ENCODE measurements around the gene MRPL36.
"Not testable (repeated sequence)": the region's sequence is repeated elsewhere in the genome, so short reads cannot be mapped to it uniquely, and the experiment has no call there.

MRPL36 gene

DNA sequence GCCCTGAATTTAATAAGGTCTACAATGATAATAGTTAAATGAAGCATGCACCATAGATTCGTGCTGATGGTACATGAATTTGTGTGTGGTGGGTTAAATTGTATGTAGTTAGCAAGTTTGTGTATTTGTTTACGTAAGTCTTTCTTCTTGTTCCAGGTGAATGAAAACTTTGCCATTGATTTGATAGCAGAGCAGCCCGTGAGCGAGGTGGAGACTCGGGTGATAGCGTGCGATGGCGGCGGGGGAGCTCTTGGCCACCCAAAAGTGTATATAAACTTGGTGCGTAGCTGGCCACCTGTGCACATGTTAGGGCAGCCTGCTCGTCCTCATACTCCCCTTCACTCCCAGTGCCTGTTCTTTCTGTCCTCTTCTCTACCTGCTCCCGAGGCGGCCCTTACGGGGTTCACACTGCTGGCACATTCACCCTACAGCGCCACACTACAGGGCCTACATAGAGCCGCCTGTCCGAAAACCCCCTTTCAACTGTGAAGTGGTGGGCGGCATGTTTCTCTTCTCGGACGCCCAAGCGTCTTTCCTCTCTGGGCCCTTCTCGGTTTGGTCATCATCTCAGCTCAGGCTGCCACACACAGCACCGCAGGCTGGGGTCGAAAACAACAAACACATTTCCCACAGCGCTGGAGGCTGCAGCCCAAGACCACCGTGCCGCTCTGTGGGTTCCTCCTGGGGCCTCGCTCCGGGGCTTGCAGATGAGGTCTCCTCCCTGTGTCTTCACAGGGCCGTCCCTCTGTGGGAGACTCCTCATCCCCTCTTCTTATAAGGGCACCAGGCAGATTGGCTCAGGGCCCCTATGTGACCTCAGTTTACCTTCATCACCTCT is 14.8 kb upstream of the MRPL36 start:
- no peak for DNase-seq

- DNase-seq = no peak
Observed at GRCh38 chr5:1810581-1811101, 11.0 kb upstream of the MRPL36 start.

DNA sequence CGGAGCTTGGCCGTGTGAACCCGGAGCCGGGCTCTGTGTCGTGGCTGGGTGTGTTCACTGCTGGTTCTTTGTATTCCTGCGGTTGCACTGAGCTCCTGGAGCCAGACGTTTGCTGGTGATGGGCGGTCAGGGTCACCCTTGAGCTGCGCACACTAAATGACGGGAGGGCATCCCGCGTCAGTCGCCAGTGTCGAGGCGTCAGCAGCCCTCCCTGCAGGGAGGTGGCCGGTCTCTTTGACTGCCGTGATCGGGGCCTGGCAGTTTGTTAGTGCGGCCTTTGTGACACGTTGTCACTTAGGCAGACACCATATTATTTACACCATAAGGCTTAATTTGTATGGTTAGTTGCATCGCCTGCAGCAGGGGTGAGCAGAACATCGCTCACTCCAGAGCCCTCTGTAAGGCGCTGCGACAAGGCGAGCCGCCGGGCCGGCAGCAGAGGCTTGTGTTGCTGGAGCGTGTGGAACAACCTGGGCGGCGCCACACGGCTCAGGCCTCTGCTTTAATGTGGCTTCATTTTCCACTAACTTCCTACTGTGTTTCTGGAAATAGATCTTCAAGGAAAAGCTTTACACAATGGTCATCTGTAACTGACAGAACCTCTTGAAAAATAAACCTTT is 9.9 kb upstream of the MRPL36 start:
- DNase-seq = no peak

GRCh38 chr5:1808439-1808838 is 8.8 kb upstream of the MRPL36 start:
- DNase-seq = no peak

DNA sequence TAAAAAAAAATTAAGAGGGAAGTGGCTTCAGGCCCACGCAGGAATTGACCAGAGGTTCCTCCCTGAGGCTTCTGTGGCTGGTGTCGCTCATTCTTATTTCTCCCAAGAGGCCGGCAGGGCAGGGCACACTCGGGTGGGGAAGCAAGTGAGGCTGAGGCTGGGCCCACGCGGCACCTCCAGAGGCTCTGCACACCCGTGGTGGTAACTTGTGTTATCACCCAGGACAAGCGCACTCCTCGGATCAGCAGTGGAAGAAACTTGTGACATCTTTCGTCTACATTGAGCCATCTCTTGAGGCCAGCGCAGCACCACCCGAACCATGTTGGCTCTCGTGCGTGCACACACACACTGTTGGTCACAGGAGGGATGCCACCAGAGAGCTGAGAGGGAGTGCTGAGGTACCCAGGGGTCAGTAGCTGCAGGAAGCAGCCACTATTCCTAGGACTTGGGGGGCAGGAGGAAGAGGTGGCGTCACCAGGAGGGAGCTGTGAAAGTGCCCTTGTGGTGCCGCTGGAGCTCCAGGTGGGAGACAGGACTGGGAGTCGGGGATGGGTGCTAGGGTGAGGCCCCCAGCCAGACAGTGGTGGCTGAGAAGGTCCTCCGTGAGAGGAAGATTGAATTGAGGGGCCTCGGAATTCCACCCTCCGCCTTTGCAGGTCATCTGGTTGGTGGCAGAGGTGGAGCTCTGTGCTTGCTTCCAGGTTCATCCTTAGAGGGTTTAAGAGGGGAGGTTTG is 8.0 kb upstream of the MRPL36 start:
- no peak for DNase-seq

GRCh38 chr5:1806974-1807373 is 7.3 kb upstream of the MRPL36 start:
- no peak for DNase-seq

- no peak for DNase-seq
Observed at GRCh38 chr5:1806199-1806598, 6.6 kb upstream of the MRPL36 start.

DNA sequence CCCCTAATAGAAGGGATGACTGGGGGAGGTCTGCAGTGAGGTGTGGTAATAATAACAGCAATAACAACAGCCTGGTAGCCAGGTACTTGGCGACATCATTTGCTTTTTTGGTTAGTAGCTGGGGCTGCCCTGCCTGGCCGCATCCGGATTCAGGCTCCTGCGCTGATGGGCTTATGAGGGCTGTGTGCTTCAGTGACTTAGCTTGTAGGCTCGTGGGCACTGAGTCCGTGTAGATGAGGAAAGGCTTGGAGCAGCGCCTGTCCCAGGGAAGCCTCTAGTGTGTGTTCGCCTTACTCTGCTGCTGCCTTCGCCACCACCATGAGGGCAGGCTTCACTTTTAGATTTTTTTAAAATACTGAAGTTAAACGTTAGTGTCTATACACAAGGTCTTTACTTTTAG is 6.1 kb upstream of the MRPL36 start:
- DNase-seq = no peak

DNA sequence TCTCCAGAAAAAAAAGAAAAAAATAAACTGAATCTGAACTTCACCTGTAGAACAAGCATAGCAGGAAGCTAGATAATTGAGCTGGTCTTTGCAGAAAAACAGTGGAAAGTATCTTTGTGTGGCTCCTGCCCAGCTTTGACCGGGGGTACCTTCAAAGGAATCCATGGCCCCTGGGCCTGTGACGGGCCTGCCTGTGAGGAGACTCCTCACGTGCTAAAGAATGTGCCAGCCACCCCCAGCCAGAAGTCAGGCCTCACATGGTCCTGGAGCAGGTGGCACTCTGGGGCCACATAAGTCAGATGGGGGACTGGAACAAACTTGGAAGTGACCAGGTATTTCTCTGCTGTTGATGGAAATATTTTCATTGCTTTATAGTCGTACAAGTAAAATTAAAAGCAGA is 5.7 kb upstream of the MRPL36 start:
- no peak for DNase-seq

DNA sequence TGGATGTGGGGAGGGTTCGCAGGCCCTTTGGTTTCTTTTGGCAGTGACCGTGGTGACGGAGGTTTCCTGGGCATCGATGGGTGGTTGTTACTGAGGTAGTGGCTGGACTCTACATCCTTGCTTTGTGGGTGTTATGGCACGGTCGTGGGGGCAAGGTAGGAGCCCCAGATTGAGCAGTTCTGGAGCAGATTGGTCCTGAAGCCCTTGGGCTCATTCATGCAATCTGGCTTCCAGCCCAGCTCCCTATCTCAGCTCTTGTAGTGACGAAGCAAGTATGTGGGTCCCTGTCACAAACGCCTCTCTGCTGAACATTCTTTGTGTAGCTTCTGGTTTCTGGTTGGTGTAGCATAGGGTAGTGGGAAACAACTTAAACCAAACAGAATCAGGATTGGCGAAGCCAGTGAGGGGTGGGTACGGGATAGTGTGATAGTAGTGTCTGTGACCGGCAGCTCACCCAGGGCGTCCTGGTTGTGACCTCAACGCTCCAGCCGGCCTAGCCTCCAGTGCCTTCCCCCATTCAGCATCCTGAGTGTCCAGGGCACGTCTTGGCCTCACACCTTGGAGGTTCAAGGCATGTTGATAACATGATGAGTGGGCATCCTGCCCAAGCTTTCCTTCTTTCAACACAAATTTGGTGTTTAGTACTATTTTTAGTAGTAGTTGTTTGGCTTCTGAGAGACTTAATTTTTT is 4.5 kb upstream of the MRPL36 start:
- no peak for DNase-seq

GRCh38 chr5:1803192-1803591 is 3.6 kb upstream of the MRPL36 start:
- DNase-seq = no peak

GRCh38 chr5:1801967-1802295 is 2.3 kb upstream of the MRPL36 start:
- no peak for DNase-seq

DNA sequence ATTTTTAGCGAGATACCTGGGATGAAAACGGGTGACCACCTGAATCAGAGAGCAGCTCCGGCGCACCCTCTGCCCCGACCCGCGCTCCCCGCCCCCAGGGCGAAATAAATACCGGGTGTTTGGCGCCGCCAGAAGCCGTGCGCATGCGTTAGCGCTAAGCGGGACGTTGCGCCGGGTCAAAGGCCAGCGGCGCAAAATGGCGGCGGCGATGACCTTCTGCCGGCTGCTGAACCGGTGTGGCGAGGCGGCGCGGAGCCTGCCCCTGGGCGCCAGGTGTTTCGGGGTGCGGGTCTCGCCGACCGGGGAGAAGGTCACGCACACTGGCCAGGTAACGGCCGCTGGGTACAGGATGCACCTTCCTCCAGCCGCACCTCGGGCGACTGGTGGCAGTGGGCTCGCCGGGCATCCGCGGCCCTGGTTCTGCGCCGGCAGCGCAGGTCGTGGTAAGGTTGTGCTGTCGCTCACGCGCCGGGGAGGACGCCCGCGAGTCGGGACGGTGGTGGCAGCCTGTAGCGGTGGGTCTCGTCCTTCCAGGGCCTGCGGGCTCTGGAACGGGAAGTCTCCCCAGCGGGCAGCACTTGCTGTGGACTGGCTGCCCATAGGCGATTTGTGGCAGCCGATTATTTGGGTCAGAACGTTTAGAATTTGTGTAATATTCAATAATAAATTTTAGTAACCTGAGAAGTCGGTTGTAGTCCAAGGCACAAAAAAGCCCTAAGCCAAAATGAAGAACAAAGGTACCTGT is 1.8 kb upstream of the MRPL36 start, which contains the start of gene NDUFS6:
Gene NDUFS6 (plus strand): TSS at position 186 of the 745 bp plus-strand sequence. CDS start 11 bp downstream, at position 197.
- DNase-seq = peak; percentile 75

GRCh38 chr5:1800472-1801221 is 1.0 kb upstream of the MRPL36 start:
- DNase-seq = peak; percentile 48

DNA sequence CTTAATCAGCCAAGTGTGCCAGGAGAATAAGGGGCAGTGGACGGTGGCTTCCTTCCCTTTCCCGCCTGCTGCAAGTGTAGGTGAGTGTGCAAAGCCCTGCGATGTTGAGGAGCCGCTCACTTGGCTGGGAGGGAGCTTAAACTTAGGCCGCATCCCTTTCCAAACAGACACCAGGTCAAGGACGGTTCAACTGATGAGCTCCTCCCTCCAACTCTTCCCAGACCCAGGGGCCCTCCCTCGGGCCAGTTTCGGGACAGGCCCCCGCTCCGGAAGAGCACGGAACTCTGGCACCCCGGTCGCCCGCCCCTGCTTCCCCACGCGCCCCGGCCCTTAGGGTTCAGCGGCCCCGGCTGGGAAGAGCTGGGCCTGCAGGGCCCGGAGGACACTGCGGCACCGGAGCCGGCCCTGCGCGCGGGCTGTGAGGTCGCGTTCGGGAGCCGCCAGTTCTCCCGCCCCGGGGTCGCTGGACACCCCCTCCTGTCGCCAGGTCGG is 481 bp downstream of the MRPL36 start:
- DNase-seq = peak; percentile 26

DNA sequence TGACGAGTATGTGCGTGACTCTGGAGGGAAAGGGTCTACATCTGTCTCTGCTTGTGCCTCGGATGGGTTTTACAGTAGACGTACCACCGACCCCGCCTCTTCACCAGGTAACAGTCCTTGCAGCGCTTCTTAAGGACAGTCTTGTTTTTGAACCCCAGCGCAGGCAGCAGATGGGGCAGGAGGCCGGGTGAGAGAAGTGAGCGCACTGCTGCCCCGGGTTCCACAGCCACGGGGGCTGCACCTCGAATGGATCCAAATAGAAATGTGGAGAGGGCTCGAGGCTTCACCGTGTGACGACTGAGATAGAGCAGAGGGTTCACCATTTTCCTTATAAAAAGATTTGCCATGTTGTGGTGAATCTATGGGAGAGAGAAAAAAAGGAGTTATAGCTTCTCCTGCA is 1.0 kb downstream of the MRPL36 start:
- not testable (repeated sequence) for DNase-seq

DNA sequence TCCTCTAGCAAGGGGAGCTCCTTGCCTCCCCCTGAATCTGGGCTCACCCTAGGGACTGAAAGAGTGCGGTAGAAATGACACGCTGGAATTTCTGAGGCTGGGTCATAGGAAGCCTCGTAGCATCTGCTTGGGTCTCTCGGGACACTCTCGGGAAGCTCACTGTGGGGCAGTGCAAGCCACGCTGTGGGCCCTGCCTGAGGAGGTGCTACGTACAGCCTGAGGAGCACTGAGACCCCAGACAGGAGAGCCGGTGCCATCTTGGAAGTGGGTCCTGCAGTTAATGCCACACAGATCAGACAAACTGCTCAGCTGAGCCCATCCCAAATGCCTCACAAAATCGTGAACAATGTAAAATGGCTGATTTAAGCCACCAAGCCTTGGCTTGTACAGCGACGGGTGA is 1.8 kb downstream of the MRPL36 start:
- DNase-seq = no peak

DNA sequence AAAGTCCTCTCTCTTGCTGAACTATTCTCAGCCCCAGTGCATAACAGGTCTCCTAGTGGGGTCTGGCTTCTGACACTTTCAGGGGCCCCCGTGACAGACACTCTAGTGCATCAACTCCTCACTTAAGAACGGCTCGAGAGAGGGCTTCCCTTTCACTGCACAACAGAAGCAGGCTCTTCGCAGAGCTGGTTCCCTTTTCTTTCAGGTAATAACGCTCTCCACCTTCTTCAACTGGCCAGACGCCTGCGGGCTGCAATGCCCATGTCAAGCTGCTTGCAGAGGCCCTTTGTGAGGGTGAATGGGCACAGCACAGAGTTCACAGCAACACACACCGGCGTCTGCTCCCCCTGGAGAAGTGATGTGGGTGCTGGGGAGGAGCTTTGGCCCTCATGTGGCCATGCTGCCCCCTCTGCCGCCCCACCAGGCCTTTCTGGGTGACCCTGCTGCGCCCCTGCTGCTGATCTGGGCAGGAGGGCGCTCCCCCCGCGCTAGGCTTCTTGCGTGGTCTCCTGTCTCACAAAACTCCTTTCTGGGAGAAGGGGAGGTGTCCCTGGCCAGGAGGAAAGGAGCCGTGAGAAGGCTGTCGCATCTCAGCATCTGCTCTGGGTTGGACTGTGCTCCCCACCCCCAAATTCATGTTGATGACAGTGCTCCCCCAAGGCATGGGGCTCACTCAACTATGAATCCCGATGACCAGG is 2.4 kb downstream of the MRPL36 start:
- no peak for DNase-seq

DNA sequence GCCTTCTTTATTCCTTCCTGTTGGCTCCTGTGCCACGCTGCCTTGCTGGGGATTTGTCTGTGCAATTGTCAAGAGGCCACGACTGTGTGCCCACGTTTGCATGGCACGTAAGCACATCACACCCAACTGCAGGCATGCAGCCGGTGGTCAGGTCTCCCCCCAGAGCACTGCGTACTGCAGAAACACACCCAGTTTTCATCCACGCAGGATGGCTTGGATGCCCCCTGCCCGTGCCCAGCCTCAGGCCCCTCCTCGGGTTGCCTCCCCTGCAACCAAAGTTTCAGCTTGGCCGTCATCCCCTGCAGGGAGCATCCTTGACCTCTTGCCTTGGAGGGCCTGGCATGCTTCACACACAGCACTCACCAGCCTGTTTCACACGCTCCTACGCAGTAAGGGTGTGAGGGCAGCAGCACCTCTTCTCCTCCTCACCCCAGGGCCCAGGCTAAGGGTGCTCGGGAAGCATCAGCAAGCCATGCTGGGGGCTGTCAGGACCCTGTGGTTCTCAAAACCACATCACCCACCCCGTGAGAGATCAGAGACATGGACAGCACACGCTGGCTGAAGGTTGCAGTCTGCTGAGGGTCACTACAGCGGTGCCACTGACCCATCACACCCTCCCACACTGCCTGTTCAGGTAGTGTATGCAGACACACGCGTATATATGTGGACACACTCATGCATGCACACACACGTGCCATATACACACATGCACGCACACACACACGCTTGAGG is 3.1 kb downstream of the MRPL36 start:
- no peak for DNase-seq

DNA sequence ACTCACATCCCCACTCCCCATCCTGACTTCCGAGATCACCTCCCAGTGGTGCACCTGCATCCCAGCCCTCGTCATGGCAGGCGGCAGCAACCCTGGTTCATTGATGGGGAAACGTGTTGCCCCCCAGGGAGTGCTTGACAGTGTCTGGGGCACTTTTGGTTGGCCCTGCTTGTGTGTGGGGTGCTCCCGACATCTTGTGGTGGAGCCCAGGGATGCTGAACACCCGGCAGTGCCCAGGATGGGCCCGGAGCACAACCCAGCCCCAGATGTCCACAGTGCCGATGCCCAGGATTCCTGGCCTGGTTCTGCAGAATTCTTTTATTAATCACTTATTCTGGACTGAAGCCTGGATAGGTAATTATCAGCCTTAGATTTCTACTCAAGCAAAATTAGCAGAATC is 3.7 kb downstream of the MRPL36 start:
- no peak for DNase-seq
